Inferior parietal cortex (tissue), 1 donor: Measurements from ENCODE around the gene VGF.
"Not testable (repeated sequence)": the region's sequence is repeated elsewhere in the genome, so short reads cannot be mapped to it uniquely, and the experiment has no call there.

ENCODE experiments used
- DNase-seq: peaks from one replicate; pipeline ENCODE4 v3.0.0-alpha.2; 2016; ENCODE audit errors: extremely low spot score

Gene VGF

GRCh38 chr7:101137651-101138212 lies 27.6 kb downstream of the VGF start:
- no peak for DNase-seq

- DNase-seq, result no peak
Measured at GRCh38 chr7:101134399-101134980, 30.9 kb downstream of the VGF start.

GRCh38 chr7:101133621-101134398 lies 31.6 kb downstream of the VGF start:
- DNase-seq, result no peak

- DNase-seq, result not testable (repeated sequence)
Measured at GRCh38 chr7:101132626-101133600, 32.5 kb downstream of the VGF start.

- DNase-seq, result no peak
Measured at GRCh38 chr7:101129603-101130117, 35.7 kb downstream of the VGF start.

- no peak for DNase-seq
Measured at GRCh38 chr7:101128040-101128834, 37.1 kb downstream of the VGF start.

GRCh38 chr7:101127460-101128039 lies 37.8 kb downstream of the VGF start:
- DNase-seq, result no peak

GRCh38 chr7:101126651-101127459 lies 38.5 kb downstream of the VGF start, which contains the start of gene SERPINE1:
Gene SERPINE1, plus strand, starts transcription at chr7:101127104. Its CDS starts 1,290 bp downstream, at chr7:101128394.
- no peak for DNase-seq

- DNase-seq, result no peak
Measured at GRCh38 chr7:101125989-101126650, 39.2 kb downstream of the VGF start.

- DNase-seq, result no peak
Measured at GRCh38 chr7:101124376-101125056, 40.9 kb downstream of the VGF start.

- no peak for DNase-seq
Measured at GRCh38 chr7:101123703-101124068, 41.7 kb downstream of the VGF start.

- DNase-seq, result no peak
Measured at GRCh38 chr7:101122933-101123702, 42.3 kb downstream of the VGF start.

GRCh38 chr7:101121991-101122932 lies 43.1 kb downstream of the VGF start:
- DNase-seq, result no peak

GRCh38 chr7:101121631-101121990 lies 43.8 kb downstream of the VGF start:
- not testable (repeated sequence) for DNase-seq

- DNase-seq, result no peak
Measured at GRCh38 chr7:101120315-101120714, 45.1 kb downstream of the VGF start.

GRCh38 chr7:101119876-101120275 lies 45.5 kb downstream of the VGF start:
- DNase-seq, result no peak

GRCh38 chr7:101118856-101119255 lies 46.5 kb downstream of the VGF start:
- DNase-seq, result no peak
